ENCODE measurements around the gene HYDIN. TPM values are rescaled to one million over a fixed set of nuclear protein-coding genes. Genes with fewer than 3 reads are reported as not detected.

HYDIN gene
- total RNA-seq: 0.08 and 0.19 TPM in 2 replicates

GRCh38 chr16:71230122-71230845 lies at the start of gene HYDIN:
Gene HYDIN, minus strand, starts transcription at chr16:71230722. Its CDS starts 43,827 bp downstream, at chr16:71186895.

DNA sequence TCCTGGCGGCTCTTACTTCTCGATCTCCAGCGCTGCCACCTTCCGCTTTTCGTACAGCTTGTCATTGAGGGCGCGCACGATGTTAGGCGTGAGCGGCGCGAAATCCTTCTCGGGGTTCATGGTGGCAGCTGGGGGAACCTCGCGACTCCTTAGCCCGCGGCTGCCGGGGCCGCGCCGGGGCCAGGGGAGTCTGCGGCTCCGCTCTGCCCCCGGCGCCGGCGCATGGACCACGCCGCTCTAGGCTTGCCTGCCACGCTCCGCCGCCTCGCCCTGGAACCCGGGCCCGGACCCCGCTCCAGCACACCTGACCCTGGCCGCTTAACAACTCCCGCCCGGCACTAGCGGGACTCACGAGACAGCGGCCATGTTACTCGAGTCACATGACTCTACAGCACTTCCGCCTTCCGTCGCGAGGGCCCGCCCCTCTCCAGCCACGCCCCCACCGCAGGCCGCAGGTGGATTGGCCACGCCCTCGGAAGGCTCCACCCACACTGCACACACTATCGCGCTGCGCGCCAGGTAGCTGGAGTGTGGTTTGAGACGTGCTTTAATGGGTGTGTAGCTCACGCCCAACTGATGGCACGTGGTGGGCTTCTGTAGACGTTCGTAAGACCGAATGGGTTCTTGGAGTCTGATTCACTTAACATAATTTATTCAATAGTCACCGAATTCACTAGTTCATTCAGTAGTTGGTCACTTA lies 429.6 kb downstream of the HYDIN start, which contains the start of gene VAC14:
Gene VAC14, minus strand, starts transcription at position 378 of the 700 bp plus-strand sequence. Its CDS starts 258 bp downstream, at position 120.

Other genes starting within 250 kb of the HYDIN start
- gene CMTR2, start 58.7 kb upstream of the HYDIN start, total RNA-seq: 21.8 and 27.5 TPM in 2 replicates
- not detected in 2 replicates for gene CALB2, start 128.0 kb upstream of the HYDIN start, total RNA-seq
- not detected in 2 replicates for gene TLE7, start 211.3 kb upstream of the HYDIN start, total RNA-seq
- gene ZNF23, start 231.5 kb upstream of the HYDIN start, total RNA-seq: 4.2 and 5.6 TPM in 2 replicates

Measured in hair follicular keratinocyte (primary cell).